WI38 (cell line): ENCODE results near the gene CAMLG.
A peak's percentile ranks its signal among the peaks of the same experiment; 100 is the strongest.
"Not testable (repeated sequence)": the region's sequence is repeated elsewhere in the genome, so short reads cannot be mapped to it uniquely, and the experiment has no call there.

Experiments
- H3K4me3 ChIP-seq: 2 replicates; pipeline ENCODE4 v1.5.1; 2011; ENCODE audit warnings: low read depth, mild to moderate bottlenecking, control low read depth, low read length
- CTCF ChIP-seq: IDR thresholded peaks from 2 replicates; pipeline ENCODE4 v1.5.1; 2012; ENCODE audit warnings: low read depth, mild to moderate bottlenecking, control low read depth, low read length

The CAMLG gene

GRCh38 chr5:134738133-134738962 is at the start of gene CAMLG:
TSS of gene CAMLG (plus strand) at chr5:134738548. CDS start at chr5:134738621, 73 bp downstream.
- peak within 1 kb of the TSS; percentile 96 for H3K4me3 ChIP-seq
- peak; percentile 30 for TF ChIP-seq CTCF

GRCh38 chr5:134690144-134690543 is 48.2 kb upstream of the CAMLG start:
- H3K4me3 ChIP-seq = not testable (repeated sequence)

GRCh38 chr5:134692722-134693121 is 45.6 kb upstream of the CAMLG start:
- H3K4me3 ChIP-seq = no peak overlapping the region
- no peak for TF ChIP-seq CTCF

- no peak for TF ChIP-seq CTCF
- no peak overlapping the region for H3K4me3 ChIP-seq
Observed at GRCh38 chr5:134708301-134708700, 30.0 kb upstream of the CAMLG start.

GRCh38 chr5:134714120-134714519 is 24.2 kb upstream of the CAMLG start:
- TF ChIP-seq CTCF = no peak
- H3K4me3 ChIP-seq = no peak overlapping the region

GRCh38 chr5:134714541-134714940 is 23.8 kb upstream of the CAMLG start:
- TF ChIP-seq CTCF = no peak
- H3K4me3 ChIP-seq = no peak overlapping the region

GRCh38 chr5:134715466-134715865 is 22.9 kb upstream of the CAMLG start:
- not testable (repeated sequence) for H3K4me3 ChIP-seq

GRCh38 chr5:134724872-134725271 is 13.5 kb upstream of the CAMLG start:
- no peak for TF ChIP-seq CTCF
- H3K4me3 ChIP-seq = no peak overlapping the region
